GM21717 (cell line): ENCODE results near the gene PRSS38.

Experiments
- ATAC-seq: cut with Tn5 transposase; IDR thresholded peaks from one replicate; pipeline ENCODE4 v1.9.1; 2021; ENCODE audit warnings: mild to moderate bottlenecking, moderate library complexity; ENCODE audit not compliant: unreplicated experiment

PRSS38 gene

GRCh38 chr1:227792216-227793078, 23.0 kb upstream of the PRSS38 start:
- ATAC-seq = no peak

GRCh38 chr1:227793079-227793947, 22.2 kb upstream of the PRSS38 start:
- no peak for ATAC-seq

GRCh38 chr1:227793948-227794816, 21.3 kb upstream of the PRSS38 start:
- ATAC-seq = no peak

GRCh38 chr1:227794817-227795192, 20.7 kb upstream of the PRSS38 start:
- no peak for ATAC-seq

GRCh38 chr1:227795732-227796131, 19.7 kb upstream of the PRSS38 start:
- no peak for ATAC-seq

DNA sequence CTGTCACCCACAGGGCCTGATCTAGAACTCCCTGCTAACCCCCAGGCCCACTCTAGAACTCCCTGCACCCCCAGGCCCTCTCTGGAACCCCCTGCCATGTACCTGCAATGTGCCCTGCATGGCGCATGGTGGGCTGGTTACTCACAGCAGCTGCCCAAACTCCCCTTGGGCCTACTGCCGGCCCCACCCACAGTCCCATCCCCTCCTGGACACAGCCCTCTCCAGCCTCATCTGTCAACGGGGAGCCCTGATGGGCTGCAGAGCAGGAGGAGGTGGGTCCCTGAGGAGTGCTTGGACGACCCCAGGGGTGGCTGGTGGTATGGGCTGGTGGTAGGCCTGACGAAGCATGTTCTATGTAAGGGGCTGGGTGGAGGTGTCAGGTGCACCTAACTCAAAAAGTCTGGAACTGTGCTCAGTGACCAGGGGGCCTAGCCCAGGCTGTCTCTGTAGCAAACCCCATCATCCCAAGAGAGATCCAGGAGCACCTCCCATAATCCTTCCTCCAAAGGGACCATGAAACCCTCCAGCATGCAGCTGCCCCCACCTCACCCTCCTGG, 19.0 kb upstream of the PRSS38 start:
- ATAC-seq = no peak

GRCh38 chr1:227797144-227797543, 18.3 kb upstream of the PRSS38 start:
- ATAC-seq = no peak

DNA sequence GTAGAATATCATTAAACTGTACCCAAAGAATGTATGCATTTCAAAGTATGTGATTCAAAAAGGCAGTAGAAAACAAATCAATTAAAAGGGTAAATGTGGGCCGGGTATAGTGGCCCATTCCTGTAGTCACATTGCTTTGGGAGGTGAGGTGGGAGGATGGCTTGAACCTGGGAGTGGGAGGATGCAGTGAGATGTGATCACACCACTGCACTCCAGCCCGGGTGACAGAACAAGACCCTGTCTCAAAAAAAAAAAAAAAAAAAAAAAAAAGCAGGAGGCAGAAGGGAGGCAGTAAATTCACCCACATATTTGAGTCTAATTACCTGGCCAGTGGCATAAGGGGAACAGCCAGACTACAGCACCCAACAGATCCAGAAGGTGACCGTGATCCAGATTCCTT, 17.9 kb upstream of the PRSS38 start:
- ATAC-seq = no peak

GRCh38 chr1:227798078-227798802, 17.2 kb upstream of the PRSS38 start:
- no peak for ATAC-seq

GRCh38 chr1:227799756-227800155, 15.7 kb upstream of the PRSS38 start:
- no peak for ATAC-seq

- no peak for ATAC-seq
These were observed 11.5 kb upstream of the PRSS38 start for GRCh38 chr1:227803933-227804332.

- ATAC-seq = no peak
These were observed 9.8 kb upstream of the PRSS38 start for GRCh38 chr1:227805606-227806197.

DNA sequence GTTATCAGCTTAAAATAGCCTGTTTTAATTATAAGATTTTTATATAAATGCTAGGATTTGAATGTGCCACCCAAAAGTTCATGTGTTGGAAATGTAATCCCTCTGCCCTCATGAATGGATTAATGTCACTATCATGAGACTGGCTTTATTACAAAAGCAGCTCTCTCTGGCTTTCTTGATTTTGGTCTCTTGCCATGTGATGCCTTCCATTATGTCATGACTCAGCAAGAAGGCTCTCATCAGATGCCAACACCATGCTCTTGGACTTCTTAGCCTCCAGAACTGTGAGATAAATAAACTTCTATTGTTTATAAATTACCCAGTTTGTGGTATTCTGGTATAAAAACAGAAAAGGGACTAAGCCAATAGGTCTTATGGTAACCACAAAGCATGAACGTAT, 6.9 kb upstream of the PRSS38 start:
- no peak for ATAC-seq

- no peak for ATAC-seq
These were observed 6.4 kb upstream of the PRSS38 start for GRCh38 chr1:227809026-227809425.

DNA sequence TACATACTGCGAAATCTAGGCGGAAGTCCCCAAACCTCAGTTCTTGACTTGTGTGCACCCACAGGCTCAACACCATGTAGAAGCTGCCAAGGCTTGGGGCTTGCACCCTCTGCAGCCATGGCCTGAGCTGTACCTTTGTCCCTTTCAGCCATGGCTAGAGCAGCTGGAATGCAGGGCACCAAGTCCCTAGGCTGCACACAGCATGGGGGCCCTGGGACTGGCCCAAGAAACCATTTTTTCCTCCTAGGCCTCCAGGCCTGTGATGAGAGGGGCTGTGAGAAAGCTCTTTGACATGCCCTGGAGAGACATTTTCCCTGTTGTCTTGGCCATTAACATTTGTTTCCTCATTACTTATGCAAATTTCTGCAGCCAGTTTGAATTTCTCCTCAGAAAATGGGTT, 1.5 kb upstream of the PRSS38 start:
- no peak for ATAC-seq

- no peak for ATAC-seq
These were observed 1.4 kb downstream of the PRSS38 start for GRCh38 chr1:227816750-227817446.

DNA sequence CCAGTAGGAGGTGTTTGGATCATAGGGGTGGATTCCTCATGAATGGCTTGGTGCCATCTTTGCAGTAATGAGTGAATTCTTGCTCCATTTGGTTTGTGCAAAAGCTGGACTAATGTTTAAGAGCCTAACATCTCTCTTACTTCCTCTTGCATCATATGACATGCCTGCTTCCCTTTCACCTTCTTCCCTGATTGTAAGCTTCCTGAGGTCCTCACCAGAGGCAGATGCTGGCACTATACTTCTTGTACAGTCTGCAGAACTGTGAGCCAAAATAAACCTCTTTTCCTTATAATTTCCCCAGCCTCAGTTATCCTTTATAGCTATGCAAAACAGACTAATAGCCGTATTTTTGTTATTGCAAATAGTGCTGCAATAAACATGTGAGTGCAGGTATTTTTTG, 8.1 kb downstream of the PRSS38 start:
- ATAC-seq = no peak

- ATAC-seq = no peak
These were observed 8.7 kb downstream of the PRSS38 start for GRCh38 chr1:227824204-227824603.

GRCh38 chr1:227828786-227829185, 13.3 kb downstream of the PRSS38 start:
- no peak for ATAC-seq
